GM12878 (cell line): Measurements from ENCODE around the gene MALSU1. TPM values are rescaled to one million over a fixed set of nuclear protein-coding genes. Genes with fewer than 3 reads are reported as not detected.

Experiments
- ATAC-seq: fragments of 200-7000 bp; cut with Tn5 transposase; 3 replicates; pipeline ENCODE4 v1.9.1; 2020; ENCODE audit warnings: mild to moderate bottlenecking, moderate library complexity
- BruUV-seq: library from RNA; stranded (reverse); fragments of 400-500 nt; replicated peaks from 2 replicates; lab custom pipeline; 2021; lab: Mats Ljungman, UMichigan
- CTCF ChIA-PET: fragments of 300-600 bp; sonication (Branson Sonifier 250); formaldehyde crosslinking; extraction: SDS; loops from one replicate; lab custom pipeline; 2021; ENCODE audit warnings: inconsistent platforms; lab: Yijun Ruan, JAX
- POLR2A ChIA-PET: fragments of 350-600 bp; formaldehyde crosslinking; extraction: SDS; loops from one replicate; lab custom pipeline; 2021; ENCODE audit warnings: inconsistent platforms; lab: Charles Lee
- RAD21 ChIA-PET: fragments of 300-600 bp; sonication (Branson Sonifier 250); formaldehyde crosslinking; loops from one replicate; lab custom pipeline; 2023; ENCODE audit warnings: antibody characterized with exemption; ENCODE audit not compliant: unreplicated experiment; lab: Charles Lee
- SMC1A ChIA-PET: fragments of 300-600 bp; sonication (Branson Sonifier 250); formaldehyde crosslinking; loops from one replicate; lab custom pipeline; 2023; ENCODE audit not compliant: unreplicated experiment, uncharacterized antibody; lab: Charles Lee
- DNase-seq: peaks from one replicate; pipeline ENCODE4 v3.0.0-alpha.2; 2011; ENCODE audit warnings: low read depth, low spot score
- FAIRE-seq: peaks from 3 replicates; lab custom pipeline; 2011; peaks lifted over from hg19 to GRCh38; lab: Jason Lieb, UNC
- H2AFZ ChIP-seq: 2 replicates; pipeline ENCODE4 v1.6.0; 2011; ENCODE audit warnings: low read depth, low read length, control low read depth; ENCODE audit not compliant: control insufficient read depth
- H3K27ac ChIP-seq: 2 replicates; pipeline ENCODE4 v1.5.1; 2011; ENCODE audit warnings: control low read depth; ENCODE audit not compliant: control insufficient read depth, insufficient read depth
- H3K27me3 ChIP-seq, 2 experiments: replicated peaks in 1 of 2; 2 replicates each; pipeline versions ENCODE4 v1.6.0 to v1.6.1; 2011; ENCODE audit warnings: low read length in 1 of 2; ENCODE audit not compliant: control insufficient read depth in 2 of 2, insufficient read depth in 2 of 2
- H3K36me3 ChIP-seq, 2 experiments: 2 replicates each; pipeline ENCODE4 v1.5.1; 2011; ENCODE audit warnings: low read length in 1 of 2; ENCODE audit not compliant: control insufficient read depth in 2 of 2, insufficient read depth in 2 of 2
- H3K4me1 ChIP-seq: 2 replicates; pipeline ENCODE4 v1.6.1; 2011; ENCODE audit warnings: mild to moderate bottlenecking, low read length, moderate library complexity, mixed read lengths; ENCODE audit not compliant: control insufficient read depth, insufficient read depth
- H3K4me2 ChIP-seq: 2 replicates; pipeline ENCODE4 v1.6.0; 2011; ENCODE audit warnings: control low read depth; ENCODE audit not compliant: control insufficient read depth, insufficient read depth
- H3K4me3 ChIP-seq: fragments of 200-600 bp; sonication (generic); 2 replicates; pipeline ENCODE4 v1.5.1; 2016
- H3K79me2 ChIP-seq: 2 replicates; pipeline ENCODE4 v1.6.0; 2011; ENCODE audit warnings: low read length; ENCODE audit not compliant: control insufficient read depth, insufficient read depth
- H3K9ac ChIP-seq: 2 replicates; pipeline ENCODE4 v1.8.0; 2011; ENCODE audit warnings: low read length, control low read depth, mixed read lengths; ENCODE audit not compliant: control insufficient read depth, insufficient read depth
- H3K9me3 ChIP-seq: replicated peaks from 3 replicates; pipeline ENCODE4 v1.5.1; 2011; ENCODE audit warnings: mild to moderate bottlenecking, low read length; ENCODE audit not compliant: control insufficient read depth, insufficient read depth
- H4K20me1 ChIP-seq: 2 replicates; pipeline ENCODE4 v1.6.0; 2011; ENCODE audit not compliant: control insufficient read depth, insufficient read depth
- ATF3 ChIP-seq: IDR thresholded peaks from 2 replicates; pipeline ENCODE4 v1.6.1; 2011; ENCODE audit warnings: low read depth, mild to moderate bottlenecking, low read length, moderate library complexity, borderline replicate concordance; ENCODE audit errors: extremely low read depth
- E4F1 ChIP-seq: fragments of 450-650 bp; IDR thresholded peaks from 2 replicates; pipeline ENCODE4 v1.6.1; 2018; ENCODE audit warnings: borderline replicate concordance, mild to moderate bottlenecking; ENCODE audit not compliant: partially characterized antibody
- ETV6 ChIP-seq, 2 experiments: fragments of 450-650 bp in 1 of 2; IDR thresholded peaks in 1 of 2; conservative IDR thresholded peaks in 1 of 2; 2 replicates each; pipeline ENCODE4 v1.6.1; 2014; ENCODE audit warnings: antibody characterized with exemption in 1 of 2, borderline replicate concordance in 1 of 2, low read depth in 1 of 2, mild to moderate bottlenecking in 1 of 2, moderate library complexity in 1 of 2
- EZH2 ChIP-seq: IDR thresholded peaks from 2 replicates; pipeline ENCODE4 v1.6.1; 2012; ENCODE audit warnings: low read depth, mild to moderate bottlenecking, control low read depth, inconsistent platforms, low read length, borderline replicate concordance; ENCODE audit not compliant: control insufficient read depth
- HSF1 ChIP-seq: fragments of 150-350 bp; IDR thresholded peaks from 2 replicates; pipeline ENCODE4 v1.6.1; 2014; ENCODE audit warnings: mild to moderate bottlenecking, low read depth, low read length
- IKZF1 ChIP-seq: fragments of 450-650 bp; conservative IDR thresholded peaks from 2 replicates; pipeline ENCODE4 v1.6.1; 2017; ENCODE audit warnings: antibody characterized with exemption, mild to moderate bottlenecking
- JUND ChIP-seq: IDR thresholded peaks from 2 replicates; pipeline ENCODE4 v1.6.1; 2012; ENCODE audit warnings: low read depth, mild to moderate bottlenecking, low read length, improper control_type of control experiment, moderate library complexity
- MLLT1 ChIP-seq: fragments of 450-650 bp; IDR thresholded peaks from 2 replicates; pipeline ENCODE4 v1.6.1; 2016; ENCODE audit warnings: mild to moderate bottlenecking
- PBX3 ChIP-seq: IDR thresholded peaks from 2 replicates; pipeline ENCODE4 v1.6.1; 2011; ENCODE audit warnings: mild to moderate bottlenecking, low read depth, low read length, moderate library complexity; ENCODE audit not compliant: insufficient replicate concordance
- POLR2A ChIP-seq: IDR thresholded peaks from 2 replicates; pipeline ENCODE4 v1.6.1; 2011; ENCODE audit warnings: low read depth, mild to moderate bottlenecking, low read length
- POLR2AphosphoS5 ChIP-seq: IDR thresholded peaks from 2 replicates; pipeline ENCODE4 v1.6.1; 2011; ENCODE audit warnings: mild to moderate bottlenecking, low read length, inconsistent platforms
- STAT1 ChIP-seq: fragments of 450-650 bp; conservative IDR thresholded peaks from 2 replicates; pipeline ENCODE4 v1.6.1; 2014; ENCODE audit warnings: antibody characterized with exemption, mild to moderate bottlenecking
- STAT3 ChIP-seq: IDR thresholded peaks from 2 replicates; pipeline ENCODE4 v1.6.1; 2011; ENCODE audit warnings: low read depth, low read length, improper control_type of control experiment
- TBL1XR1 ChIP-seq: IDR thresholded peaks from 2 replicates; pipeline ENCODE4 v1.6.1; 2012; ENCODE audit warnings: low read depth, low read length, improper control_type of control experiment
- YY1 ChIP-seq: IDR thresholded peaks from 2 replicates; pipeline ENCODE4 v1.6.1; 2011; ENCODE audit warnings: low read depth, mild to moderate bottlenecking, low read length
- in situ Hi-C: fragments of 300-500 bp; cut with MboI; formaldehyde crosslinking; loops from 9 replicates; pipeline ENCODE4 v1.14.3; 2018; ENCODE audit warnings: mixed read lengths
- intact Hi-C: fragments of 100-400 bp; cut with micrococcal nuclease; formaldehyde crosslinking; loops from one replicate; pipeline ENCODE4 v1.14.2; 2022; ENCODE audit not compliant: unreplicated experiment
- polyA plus RNA-seq, 11 experiments: library from polyadenylated mRNA; depleted of rRNA in 4 of 11; unstranded in 6 of 11; stranded (reverse) in 5 of 11; fragments of >200 nt; fragmentation: Nextera tagmentation in 4 of 11; fragmentation: Illumina TruSeq in 1 of 11; extraction: Ambion mirVana in 4 of 11; extraction: Trizol in 1 of 11; gene quantifications; 1 replicate in 1 of 11; 2 replicates in 10 of 11; pipeline versions ENCODE4 v1.2.1 to v1.2.3, GENCODE V29; 2011 to 2016; ENCODE audit warnings: inconsistent platforms in 2 of 11, missing spikeins in 2 of 11, low read depth in 1 of 11
- total RNA-seq, 4 experiments: library from RNA; depleted of rRNA in 3 of 4; stranded (reverse); fragments of >200 nt in 3 of 4; fragmentation: Illumina TruSeq in 1 of 4; extraction: Trizol in 1 of 4; gene quantifications; 2 replicates each; pipeline versions ENCODE4 v1.2.1 to v1.2.3, GENCODE V29; 2013 to 2021

Gene MALSU1
- total and polyA plus RNA-seq, 10 of the 15 experiments (the other 5 are each of a cell fraction or from before 2014, with no cell fraction given), result 8.5 to 159 (median 73.7) TPM

DNA sequence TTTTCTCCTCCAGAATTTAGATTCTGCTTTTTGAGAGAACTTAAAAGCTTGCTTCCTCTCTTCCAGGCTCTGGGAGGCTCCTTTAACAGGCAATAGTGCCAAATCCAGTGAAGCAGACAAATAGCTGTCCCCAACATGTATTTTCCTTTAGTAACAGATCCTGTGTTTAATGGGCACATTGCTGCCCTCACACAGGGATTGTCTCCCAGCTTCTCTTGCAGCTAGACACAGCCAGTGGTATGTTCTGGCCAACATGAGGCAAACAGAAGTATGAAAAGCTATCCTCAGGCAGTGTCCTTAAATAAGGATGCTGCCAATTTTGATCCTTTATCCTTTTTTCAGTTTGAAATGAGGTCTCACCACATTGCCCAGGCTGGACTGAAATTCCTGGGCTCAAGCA lies 38.2 kb downstream of the MALSU1 start:
- no peak overlapping the region for H3K4me3 ChIP-seq
- peaks cover 3 to 34% of the 10 kb centered on the region in 2 experiments for H3K36me3 ChIP-seq
- no peak overlapping the region for H3K27ac ChIP-seq
- no peak for DNase-seq
- H3K4me2 ChIP-seq, result no peak overlapping the region
- no peak overlapping the region for H2AFZ ChIP-seq
- H3K9ac ChIP-seq, result no peak overlapping the region
- in situ Hi-C loops, result no loop called here
- SMC1A ChIA-PET, result interaction anchor here (0.7 to 1.2 kb wide), 5 partner anchors 19 to 154 kb away, joined by 3 read pairs; no protein-coding TSS in a partner anchor
- no peaks in the 10 kb centered on the region for H4K20me1 ChIP-seq
- FAIRE-seq, result no peak
- POLR2A ChIA-PET, result interaction anchor here (0.6 to 0.7 kb wide), 2 partner anchors 131 to 151 kb away, joined by 4 to 5 read pairs; no protein-coding TSS in a partner anchor
- H3K27me3 ChIP-seq, result no peaks in the 10 kb centered on the region
- BruUV-seq, result no TSS peak
- intact Hi-C loops, result no loop called here
- H3K79me2 ChIP-seq, result no peaks in the 10 kb centered on the region
- TF ChIP-seq EZH2 (no peak), E4F1 (no peak), MLLT1 (no peak), ATF3 (no peak), JUND (no peak), PBX3 (no peak), TBL1XR1 (no peak), ETV6 (conservative IDR thresholded peaks at IDR 0.05 in 1 of 2, IDR thresholded peaks at IDR 0.05 in 1 of 2; ENCODE audit: borderline replicate concordance in 1 of 2, low read depth in 1 of 2) (no peak), STAT1 (no peak), HSF1 (no peak), POLR2AphosphoS5 (no peak), POLR2A (no peak), YY1 (no peak), IKZF1 (no peak), STAT3 (no peak)
- RAD21 ChIA-PET, result no interaction called here
- no peak for ATAC-seq
- no peaks in the 10 kb centered on the region for H3K4me1 ChIP-seq
- CTCF ChIA-PET, result interaction anchor here (0.6 to 1.1 kb wide), 3 partner anchors 8 to 203 kb away, joined by 3 to 6 read pairs (median 3); partner anchors contain the start of gene MALSU1
- H3K9me3 ChIP-seq, result no peaks in the 10 kb centered on the region
